ENCODE data around the gene PRR5L. TPM values are rescaled to one million over a fixed set of nuclear protein-coding genes. Genes with fewer than 3 reads are reported as not detected.

Gene PRR5L
- total RNA-seq, 1 donor from 2014 or later, result 15.7 TPM

DNA sequence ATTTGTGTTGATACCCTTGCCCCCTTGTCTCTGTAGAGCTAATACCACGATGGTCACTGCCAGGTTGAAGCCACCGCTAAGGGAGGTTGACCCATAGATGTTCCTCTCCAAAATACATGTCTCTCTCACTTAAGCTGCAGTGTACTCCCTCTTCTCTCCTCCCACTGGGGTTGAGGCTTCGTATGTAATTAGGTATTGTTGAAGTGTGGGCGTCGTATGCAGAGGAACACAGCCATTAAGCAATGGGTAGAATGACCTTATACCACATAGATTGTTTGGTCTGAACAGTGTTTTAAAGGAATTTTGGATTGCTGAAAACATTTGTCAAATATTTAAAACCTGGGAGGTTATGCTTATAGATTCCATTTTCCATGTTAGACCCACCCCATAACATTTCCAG is 142.0 kb downstream of the PRR5L start:
- H3K9me3 ChIP-seq (ENCODE audit: control insufficient read depth in 3 of 3, low read length in 3 of 3), result no peaks in the 10 kb centered on the region
- H3K36me3 ChIP-seq (ENCODE audit: control insufficient read depth in 3 of 3, insufficient read depth in 3 of 3, low read length in 3 of 3), result no peaks in the 10 kb centered on the region
- H3K9ac ChIP-seq (ENCODE audit: low read depth in 1 of 3, low read length in 3 of 3), result no peak overlapping the region
- H3K27ac ChIP-seq (ENCODE audit: low read depth, low read length), result no peak overlapping the region
- H3K4me1 ChIP-seq (ENCODE audit: control insufficient read depth in 3 of 3, insufficient read depth in 3 of 3, low read length in 3 of 3), result peaks cover 10 to 31% (median 17%) of the 10 kb centered on the region in 3 donors
- H3K27me3 ChIP-seq (ENCODE audit: control insufficient read depth in 3 of 3, insufficient read depth in 3 of 3, low read length in 3 of 3), result no peaks in the 10 kb centered on the region
- H3K4me3 ChIP-seq (ENCODE audit: low read length in 3 of 3), result no peak overlapping the region

- Histone ChIP-seq H3K9me3 (ENCODE audit: control insufficient read depth in 3 of 3, low read length in 3 of 3) (no peaks in the 10 kb centered on the region), H3K9ac (ENCODE audit: low read depth in 1 of 3, low read length in 3 of 3) (no peak overlapping the region), H3K27me3 (ENCODE audit: control insufficient read depth in 3 of 3, insufficient read depth in 3 of 3, low read length in 3 of 3) (no peaks in the 10 kb centered on the region), H3K4me1 (ENCODE audit: control insufficient read depth in 3 of 3, insufficient read depth in 3 of 3, low read length in 3 of 3) (peaks cover 3 to 19% (median 5%) of the 10 kb centered on the region in 3 donors), H3K4me3 (ENCODE audit: low read length in 3 of 3) (no peak overlapping the region), H3K27ac (ENCODE audit: low read depth, low read length) (no peak overlapping the region), H3K36me3 (ENCODE audit: control insufficient read depth in 3 of 3, insufficient read depth in 3 of 3, low read length in 3 of 3) (no peaks in the 10 kb centered on the region)
Measured at GRCh38 chr11:36441610-36442208, 145.6 kb downstream of the PRR5L start.

GRCh38 chr11:36443661-36444060 is 147.6 kb downstream of the PRR5L start:
- H3K9ac ChIP-seq (ENCODE audit: low read depth in 1 of 3, low read length in 3 of 3), result no peak overlapping the region
- no peak overlapping the region for H3K27ac ChIP-seq (ENCODE audit: low read depth, low read length)
- H3K36me3 ChIP-seq (ENCODE audit: control insufficient read depth in 3 of 3, insufficient read depth in 3 of 3, low read length in 3 of 3), result no peaks in the 10 kb centered on the region

GRCh38 chr11:36446135-36446534 is 150.0 kb downstream of the PRR5L start:
- peaks cover 0 to 2% (median 0%) of the 10 kb centered on the region in 3 donors for H3K36me3 ChIP-seq (ENCODE audit: control insufficient read depth in 3 of 3, insufficient read depth in 3 of 3, low read length in 3 of 3)

More at GRCh38 chr11:36443661-36444060, 147.6 kb downstream of the PRR5L start:
- no peaks in the 10 kb centered on the region for H3K9me3 ChIP-seq (ENCODE audit: control insufficient read depth in 3 of 3, low read length in 3 of 3)
- no peak overlapping the region for H3K4me3 ChIP-seq (ENCODE audit: low read length in 3 of 3)
- no peaks in the 10 kb centered on the region for H3K27me3 ChIP-seq (ENCODE audit: control insufficient read depth in 3 of 3, insufficient read depth in 3 of 3, low read length in 3 of 3)
- H3K4me1 ChIP-seq (ENCODE audit: control insufficient read depth in 3 of 3, insufficient read depth in 3 of 3, low read length in 3 of 3), result peaks cover 7 to 29% (median 8%) of the 10 kb centered on the region in 3 donors

GRCh38 chr11:36447514-36447913 is 151.4 kb downstream of the PRR5L start:
- Histone ChIP-seq H3K4me1 (ENCODE audit: control insufficient read depth in 3 of 3, insufficient read depth in 3 of 3, low read length in 3 of 3) (peaks cover 5 to 40% (median 10%) of the 10 kb centered on the region in 3 donors), H3K27me3 (ENCODE audit: control insufficient read depth in 3 of 3, insufficient read depth in 3 of 3, low read length in 3 of 3) (no peaks in the 10 kb centered on the region), H3K9ac (ENCODE audit: low read depth in 1 of 3, low read length in 3 of 3) (no peak overlapping the region), H3K9me3 (ENCODE audit: control insufficient read depth in 3 of 3, low read length in 3 of 3) (no peaks in the 10 kb centered on the region), H3K4me3 (ENCODE audit: low read length in 3 of 3) (no peak overlapping the region), H3K36me3 (ENCODE audit: control insufficient read depth in 3 of 3, insufficient read depth in 3 of 3, low read length in 3 of 3) (peaks cover 0 to 2% (median 0%) of the 10 kb centered on the region in 3 donors), H3K27ac (ENCODE audit: low read depth, low read length) (no peak overlapping the region)

More at GRCh38 chr11:36446135-36446534, 150.0 kb downstream of the PRR5L start:
- H3K27ac ChIP-seq (ENCODE audit: low read depth, low read length), result no peak overlapping the region
- H3K4me1 ChIP-seq (ENCODE audit: control insufficient read depth in 3 of 3, insufficient read depth in 3 of 3, low read length in 3 of 3), result peaks cover 8 to 42% (median 11%) of the 10 kb centered on the region in 3 donors
- no peaks in the 10 kb centered on the region for H3K27me3 ChIP-seq (ENCODE audit: control insufficient read depth in 3 of 3, insufficient read depth in 3 of 3, low read length in 3 of 3)
- no peak overlapping the region for H3K4me3 ChIP-seq (ENCODE audit: low read length in 3 of 3)
- no peaks in the 10 kb centered on the region for H3K9me3 ChIP-seq (ENCODE audit: control insufficient read depth in 3 of 3, low read length in 3 of 3)
- no peak overlapping the region for H3K9ac ChIP-seq (ENCODE audit: low read depth in 1 of 3, low read length in 3 of 3)

DNA sequence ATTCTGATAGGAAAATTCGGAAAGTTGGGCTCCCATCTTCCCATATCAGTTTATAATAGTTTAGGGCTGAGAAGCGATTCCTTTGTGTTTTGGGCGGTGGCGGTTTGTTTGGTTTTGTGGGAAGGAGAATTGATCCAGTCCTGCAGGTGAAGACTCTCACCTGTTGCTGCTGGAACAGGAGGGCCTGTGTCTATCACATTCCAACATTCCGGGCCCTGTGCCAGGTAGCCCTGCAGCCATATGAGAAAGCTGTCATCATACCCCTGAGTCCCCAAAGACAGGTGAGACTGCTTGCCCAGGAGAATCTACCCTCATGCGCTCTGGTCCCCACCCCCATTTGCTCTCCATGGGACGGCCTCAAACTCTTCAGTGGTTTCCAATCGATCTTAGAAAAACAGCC is 151.9 kb downstream of the PRR5L start:
- Histone ChIP-seq H3K27me3 (ENCODE audit: control insufficient read depth in 3 of 3, insufficient read depth in 3 of 3, low read length in 3 of 3) (no peaks in the 10 kb centered on the region), H3K4me1 (ENCODE audit: control insufficient read depth in 3 of 3, insufficient read depth in 3 of 3, low read length in 3 of 3) (peaks cover 6 to 45% (median 10%) of the 10 kb centered on the region in 3 donors), H3K27ac (ENCODE audit: low read depth, low read length) (no peak overlapping the region), H3K36me3 (ENCODE audit: control insufficient read depth in 3 of 3, insufficient read depth in 3 of 3, low read length in 3 of 3) (peaks cover 0 to 2% (median 0%) of the 10 kb centered on the region in 3 donors), H3K9ac (ENCODE audit: low read depth in 1 of 3, low read length in 3 of 3) (no peak overlapping the region), H3K9me3 (ENCODE audit: control insufficient read depth in 3 of 3, low read length in 3 of 3) (no peaks in the 10 kb centered on the region), H3K4me3 (ENCODE audit: low read length in 3 of 3) (no peak overlapping the region)

- H3K27ac ChIP-seq (ENCODE audit: low read depth, low read length), result no peak overlapping the region
- peaks cover 6 to 56% (median 16%) of the 10 kb centered on the region in 3 donors for H3K4me1 ChIP-seq (ENCODE audit: control insufficient read depth in 3 of 3, insufficient read depth in 3 of 3, low read length in 3 of 3)
- no peak overlapping the region for H3K9ac ChIP-seq (ENCODE audit: low read depth in 1 of 3, low read length in 3 of 3)
- H3K9me3 ChIP-seq (ENCODE audit: control insufficient read depth in 3 of 3, low read length in 3 of 3), result no peaks in the 10 kb centered on the region
- H3K4me3 ChIP-seq (ENCODE audit: low read length in 3 of 3), result peak overlapping the region in 1 of 3 donors; percentile 17
- peaks cover 0 to 2% (median 0%) of the 10 kb centered on the region in 3 donors for H3K36me3 ChIP-seq (ENCODE audit: control insufficient read depth in 3 of 3, insufficient read depth in 3 of 3, low read length in 3 of 3)
- H3K27me3 ChIP-seq (ENCODE audit: control insufficient read depth in 3 of 3, insufficient read depth in 3 of 3, low read length in 3 of 3), result no peaks in the 10 kb centered on the region
Measured at GRCh38 chr11:36449561-36450096, 153.5 kb downstream of the PRR5L start.

DNA sequence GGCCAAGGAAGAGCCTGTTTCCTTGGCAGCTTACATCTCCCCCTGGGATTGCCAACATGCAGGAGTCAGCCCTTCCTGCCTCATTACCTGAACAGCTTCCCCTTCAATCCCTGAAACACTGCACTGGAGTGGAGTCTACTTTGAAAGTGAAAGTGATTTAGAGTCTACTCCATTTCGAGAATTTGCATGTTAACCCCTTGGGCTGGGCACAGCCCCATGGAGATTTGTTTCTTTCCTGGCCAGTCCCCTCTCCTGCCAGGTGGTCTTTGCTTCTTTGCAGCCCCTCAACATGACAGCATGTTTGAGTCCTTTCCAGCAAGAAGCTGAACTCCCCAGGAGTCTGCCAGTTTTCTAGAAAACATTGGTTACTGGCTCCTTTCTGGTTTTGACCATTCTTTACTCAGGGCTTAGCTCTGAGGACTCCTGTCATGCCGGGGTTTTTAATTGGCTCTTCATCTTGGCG is 154.1 kb downstream of the PRR5L start:
- Histone ChIP-seq H3K27me3 (ENCODE audit: control insufficient read depth in 3 of 3, insufficient read depth in 3 of 3, low read length in 3 of 3) (no peaks in the 10 kb centered on the region), H3K4me1 (ENCODE audit: control insufficient read depth in 3 of 3, insufficient read depth in 3 of 3, low read length in 3 of 3) (peaks cover 8 to 61% (median 20%) of the 10 kb centered on the region in 3 donors), H3K9me3 (ENCODE audit: control insufficient read depth in 3 of 3, low read length in 3 of 3) (no peaks in the 10 kb centered on the region), H3K27ac (ENCODE audit: low read depth, low read length) (no peak overlapping the region), H3K36me3 (ENCODE audit: control insufficient read depth in 3 of 3, insufficient read depth in 3 of 3, low read length in 3 of 3) (peaks cover 0 to 2% (median 0%) of the 10 kb centered on the region in 3 donors), H3K4me3 (ENCODE audit: low read length in 3 of 3) (peak overlapping the region; percentile 16 to 38 (median 17)), H3K9ac (ENCODE audit: low read depth in 1 of 3, low read length in 3 of 3) (no peak overlapping the region)

DNA sequence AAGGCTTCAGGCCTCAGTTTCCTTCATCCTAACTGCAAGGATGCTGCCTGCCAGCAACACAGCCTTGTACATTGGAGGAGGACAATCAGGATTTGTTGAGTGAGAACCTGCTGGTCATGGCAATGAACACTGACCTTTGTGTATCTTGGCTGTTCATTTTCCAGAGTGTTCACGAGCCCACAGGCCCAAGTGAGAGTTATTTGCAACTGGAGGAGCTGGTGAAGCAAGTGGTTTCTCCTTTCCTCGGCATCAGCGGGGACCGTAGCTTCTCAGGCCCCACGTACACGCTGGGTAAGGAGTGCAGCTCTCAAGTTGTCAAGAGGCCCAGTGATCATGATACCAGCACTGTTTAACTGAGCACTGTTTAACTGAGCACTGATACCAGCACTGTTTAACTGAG is 155.0 kb downstream of the PRR5L start:
- no peak overlapping the region for H3K27ac ChIP-seq (ENCODE audit: low read depth, low read length)
- peaks cover 0 to 2% (median 0%) of the 10 kb centered on the region in 3 donors for H3K36me3 ChIP-seq (ENCODE audit: control insufficient read depth in 3 of 3, insufficient read depth in 3 of 3, low read length in 3 of 3)
- no peak overlapping the region for H3K4me3 ChIP-seq (ENCODE audit: low read length in 3 of 3)
- no peak overlapping the region for H3K9ac ChIP-seq (ENCODE audit: low read depth in 1 of 3, low read length in 3 of 3)
- H3K27me3 ChIP-seq (ENCODE audit: control insufficient read depth in 3 of 3, insufficient read depth in 3 of 3, low read length in 3 of 3), result no peaks in the 10 kb centered on the region
- no peaks in the 10 kb centered on the region for H3K9me3 ChIP-seq (ENCODE audit: control insufficient read depth in 3 of 3, low read length in 3 of 3)
- peaks cover 17 to 70% (median 28%) of the 10 kb centered on the region in 3 donors for H3K4me1 ChIP-seq (ENCODE audit: control insufficient read depth in 3 of 3, insufficient read depth in 3 of 3, low read length in 3 of 3)

- Histone ChIP-seq H3K9me3 (ENCODE audit: control insufficient read depth in 3 of 3, low read length in 3 of 3) (no peaks in the 10 kb centered on the region), H3K9ac (ENCODE audit: low read depth in 1 of 3, low read length in 3 of 3) (no peak overlapping the region), H3K27ac (ENCODE audit: low read depth, low read length) (no peak overlapping the region), H3K4me3 (ENCODE audit: low read length in 3 of 3) (no peak overlapping the region), H3K4me1 (ENCODE audit: control insufficient read depth in 3 of 3, insufficient read depth in 3 of 3, low read length in 3 of 3) (peaks cover 23 to 73% (median 34%) of the 10 kb centered on the region in 3 donors), H3K36me3 (ENCODE audit: control insufficient read depth in 3 of 3, insufficient read depth in 3 of 3, low read length in 3 of 3) (peaks cover 0 to 2% (median 0%) of the 10 kb centered on the region in 3 donors), H3K27me3 (ENCODE audit: control insufficient read depth in 3 of 3, insufficient read depth in 3 of 3, low read length in 3 of 3) (no peaks in the 10 kb centered on the region)
Measured at GRCh38 chr11:36451681-36452080, 155.6 kb downstream of the PRR5L start.
